Activated naive CD4-positive, alpha-beta T cell treated with anti-CD3 and anti-CD28 coated beads for 36 hours (primary cell): Measurements from ENCODE around the gene XYLT1. TPM values are rescaled to one million over a fixed set of nuclear protein-coding genes. Genes with fewer than 3 reads are reported as not detected.

Experiments
- CTCF ChIA-PET: fragments of 350-600 bp; sonication (Branson Sonifier 250); formaldehyde crosslinking; loops from one replicate; lab custom pipeline; 2021; ENCODE audit warnings: antibody characterized with exemption; lab: Charles Lee
- DNase-seq: peaks from one replicate; pipeline ENCODE4 v3.0.0-alpha.2; 2020
- H3K27ac Mint-ChIP-seq: one replicate; pipeline ENCODE4 v1.8.0; 2021; ENCODE audit warnings: mild to moderate bottlenecking, mixed read lengths
- H3K27me3 Mint-ChIP-seq: one replicate; pipeline ENCODE4 v1.8.0; 2021; ENCODE audit warnings: low read depth, mixed read lengths
- H3K36me3 Mint-ChIP-seq: one replicate; pipeline ENCODE4 v1.8.0; 2021; ENCODE audit warnings: low read depth, mixed read lengths
- H3K4me1 Mint-ChIP-seq: one replicate; pipeline ENCODE4 v1.8.0; 2021; ENCODE audit warnings: low read depth, mixed read lengths
- H3K4me3 Mint-ChIP-seq: one replicate; pipeline ENCODE4 v1.8.0; 2021; ENCODE audit warnings: mild to moderate bottlenecking, moderate library complexity, mixed read lengths
- H3K9me3 Mint-ChIP-seq: one replicate; pipeline ENCODE4 v1.8.0; 2021; ENCODE audit warnings: mixed read lengths
- intact Hi-C: fragments of 100-400 bp; cut with micrococcal nuclease; formaldehyde crosslinking; loops from one replicate; pipeline ENCODE4 v1.15.1; 2023
- total RNA-seq, 2 experiments: library from RNA; stranded (reverse); gene quantifications; one replicate each; pipeline ENCODE4 v1.2.3, GENCODE V29; 2021

The XYLT1 gene
- total RNA-seq, 2 experiments from 2014 or later: 3.3 to 4.5 TPM

DNA sequence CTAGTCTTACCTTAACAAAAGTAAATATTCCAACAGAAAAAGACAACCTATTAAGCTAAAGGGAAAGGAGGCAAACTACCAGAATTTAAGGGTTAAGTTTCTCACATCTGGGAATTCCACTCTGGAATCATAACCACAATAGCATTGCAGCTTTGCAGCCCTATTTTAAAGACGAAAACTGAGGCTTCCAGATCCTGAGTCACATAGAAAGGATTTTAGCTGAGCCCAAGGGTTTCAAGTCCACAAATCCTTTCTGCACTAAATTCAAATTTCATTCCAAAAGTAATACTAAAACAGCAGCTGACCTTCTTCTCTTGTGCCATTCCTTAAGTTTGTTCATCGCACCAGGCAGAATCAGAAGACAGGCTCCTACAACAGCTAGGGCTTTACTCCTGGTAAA lies 17.8 kb downstream of the XYLT1 start:
- peaks cover 32% of the 10 kb centered on the region for H3K4me1 Mint-ChIP-seq
- H3K4me3 Mint-ChIP-seq: no peak overlapping the region
- no peak overlapping the region for H3K27ac Mint-ChIP-seq
- H3K27me3 Mint-ChIP-seq: no peaks in the 10 kb centered on the region
- CTCF ChIA-PET: interaction anchor here (1.2 kb wide), 1 partner anchor 16 kb away, joined by 3 read pairs; no protein-coding TSS in a partner anchor
- H3K36me3 Mint-ChIP-seq: peaks cover 3% of the 10 kb centered on the region
- intact Hi-C loops: no loop called here
- H3K9me3 Mint-ChIP-seq: no peaks in the 10 kb centered on the region
- DNase-seq: no peak

DNA sequence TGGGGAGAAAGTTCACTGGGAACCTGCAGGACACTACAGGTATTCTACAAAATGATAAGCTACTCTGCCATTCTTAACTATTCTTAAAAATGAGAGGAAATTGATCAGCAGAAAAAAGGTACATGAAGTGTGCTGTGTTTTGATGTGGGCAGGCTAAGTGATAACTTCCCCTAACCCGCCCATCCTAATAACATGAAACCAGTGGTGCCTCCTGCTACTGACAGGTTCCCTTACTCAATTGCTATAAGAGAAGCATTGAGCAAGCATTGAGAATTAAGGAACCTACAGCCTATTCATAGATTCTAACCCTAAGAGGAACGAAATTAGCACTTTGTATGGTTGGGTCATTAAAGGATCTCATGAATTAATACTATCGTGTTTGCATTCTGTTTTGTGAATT lies 18.9 kb downstream of the XYLT1 start:
- peak; percentile 30 for DNase-seq
- peaks cover 3% of the 10 kb centered on the region for H3K36me3 Mint-ChIP-seq
- no peaks in the 10 kb centered on the region for H3K27me3 Mint-ChIP-seq
- no peak overlapping the region for H3K4me3 Mint-ChIP-seq
- no peak overlapping the region for H3K27ac Mint-ChIP-seq
- intact Hi-C loops: no loop called here
- CTCF ChIA-PET: interaction anchor here (1.5 kb wide), 1 partner anchor 11 kb away, joined by 3 read pairs; no protein-coding TSS in a partner anchor
- H3K9me3 Mint-ChIP-seq: no peaks in the 10 kb centered on the region
- H3K4me1 Mint-ChIP-seq: peaks cover 37% of the 10 kb centered on the region

DNA sequence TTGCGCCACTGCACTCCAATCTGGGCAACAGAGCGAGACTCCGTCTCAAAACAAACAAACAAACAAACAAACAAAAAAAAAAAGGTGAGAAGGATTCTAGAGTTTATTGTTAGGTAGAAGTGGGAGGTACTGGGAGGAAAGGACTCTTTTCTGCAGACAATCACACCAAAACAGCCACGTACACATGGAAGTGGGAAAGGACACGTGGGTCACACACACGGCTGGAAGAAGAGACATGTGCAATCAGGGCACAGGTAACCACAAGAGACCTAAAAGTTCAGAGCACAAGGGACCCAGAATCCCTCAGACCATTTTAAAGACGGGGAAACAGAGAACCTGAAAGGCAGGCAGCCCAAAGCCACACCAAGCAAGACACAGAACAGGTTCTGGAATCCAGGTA lies 20.5 kb downstream of the XYLT1 start:
- DNase-seq: no peak

DNA sequence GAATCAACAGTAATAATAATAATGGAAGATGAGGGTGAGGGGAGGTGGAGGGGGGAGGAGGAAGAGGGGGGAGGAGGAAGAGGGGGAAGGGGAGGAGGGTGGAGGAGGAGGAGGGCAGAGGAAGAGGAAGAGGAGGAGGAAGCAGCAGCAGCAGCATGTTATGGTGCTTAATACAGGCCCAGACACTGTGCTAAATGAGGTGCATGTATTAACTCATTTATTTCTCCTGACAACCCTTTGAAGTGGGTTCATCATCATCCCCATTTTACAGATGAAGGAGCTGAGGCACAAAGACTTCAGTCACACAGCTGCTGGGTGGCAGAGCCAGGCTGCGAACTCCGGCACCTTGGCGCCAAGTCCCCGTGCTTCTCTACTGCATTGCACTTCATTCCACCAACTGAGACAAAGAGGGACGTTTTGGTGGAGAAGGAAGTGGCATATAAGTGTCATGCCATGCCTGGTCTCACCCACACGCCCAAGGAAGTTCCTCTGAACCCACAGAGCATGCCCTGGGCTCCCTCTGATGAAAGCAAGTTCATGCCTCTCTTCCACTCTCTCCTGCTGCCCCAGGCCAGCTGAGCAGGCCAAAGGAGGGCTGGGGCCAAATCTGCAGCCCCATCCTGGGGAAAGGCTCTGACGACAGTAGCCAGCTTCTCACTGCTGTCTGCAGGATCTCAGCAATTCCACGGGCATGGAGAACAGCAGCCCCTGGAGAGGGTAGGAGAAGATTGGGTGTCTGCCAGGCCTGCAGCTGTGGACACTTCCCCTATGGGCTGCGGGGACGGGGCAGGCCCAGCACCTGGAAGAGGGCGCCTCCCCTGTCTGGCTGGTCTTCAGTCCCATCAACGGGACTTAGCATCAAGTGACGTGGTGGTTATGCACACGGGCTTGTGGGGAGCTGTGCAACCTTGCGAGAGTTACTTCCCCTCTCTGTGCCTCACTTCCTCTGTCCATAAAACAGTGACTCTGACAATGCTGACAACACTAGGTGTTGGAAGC lies 21.8 kb downstream of the XYLT1 start:
- H3K36me3 Mint-ChIP-seq: peaks cover 3% of the 10 kb centered on the region
- H3K9me3 Mint-ChIP-seq: no peaks in the 10 kb centered on the region
- H3K4me1 Mint-ChIP-seq: peaks cover 37% of the 10 kb centered on the region
- peak overlapping the region; percentile 43 for H3K4me3 Mint-ChIP-seq
- intact Hi-C loops: loop anchor here (2.0 kb wide), 2 partner anchors 32 to 80 kb away; no protein-coding TSS in a partner anchor
- no peaks in the 10 kb centered on the region for H3K27me3 Mint-ChIP-seq
- peak; percentile 71 for DNase-seq
- CTCF ChIA-PET: interaction anchor here (0.6 to 1.1 kb wide), 4 partner anchors 19 to 122 kb away, joined by 3 to 7 read pairs (median 3); no protein-coding TSS in a partner anchor
- H3K27ac Mint-ChIP-seq: peak overlapping the region; percentile 62

More for the DNA sequence above, 20.5 kb downstream of the XYLT1 start:
- Mint-ChIP-seq H3K9me3 (no peaks in the 10 kb centered on the region), H3K36me3 (peaks cover 3% of the 10 kb centered on the region), H3K27me3 (no peaks in the 10 kb centered on the region), H3K4me1 (peaks cover 37% of the 10 kb centered on the region), H3K27ac (no peak overlapping the region), H3K4me3 (no peak overlapping the region)
- intact Hi-C loops: no loop called here
- CTCF ChIA-PET: interaction anchor here (1.0 kb wide), 1 partner anchor 17 kb away, joined by 3 read pairs; no protein-coding TSS in a partner anchor

GRCh38 chr16:17447101-17447569 lies 23.6 kb downstream of the XYLT1 start:
- Mint-ChIP-seq H3K4me3 (no peak overlapping the region), H3K4me1 (peaks cover 35% of the 10 kb centered on the region), H3K36me3 (peaks cover 6% of the 10 kb centered on the region), H3K27me3 (no peaks in the 10 kb centered on the region), H3K27ac (no peak overlapping the region), H3K9me3 (no peaks in the 10 kb centered on the region)
- DNase-seq: no peak
- intact Hi-C loops: no loop called here
- CTCF ChIA-PET: no interaction called here

DNA sequence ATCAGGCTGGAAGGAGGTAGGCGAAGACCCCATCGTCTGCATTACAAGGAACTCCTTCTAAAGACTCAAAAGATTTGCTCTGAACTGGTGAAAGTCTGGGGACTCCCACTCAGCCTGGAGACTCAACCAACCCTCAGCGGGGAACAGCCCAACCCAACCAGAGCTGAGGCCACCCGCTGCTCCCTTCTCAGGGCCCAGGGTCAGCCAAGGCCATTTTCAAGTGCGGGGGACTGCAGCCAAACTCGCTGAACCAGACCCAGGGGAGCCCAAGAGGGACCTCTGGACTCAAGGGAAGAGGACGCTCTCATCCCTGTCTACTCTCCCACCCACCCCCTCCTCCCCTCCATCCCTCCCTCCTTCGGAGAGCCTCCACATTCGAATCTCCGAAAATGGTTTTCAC lies 24.1 kb downstream of the XYLT1 start:
- no peak overlapping the region for H3K27ac Mint-ChIP-seq
- peaks cover 32% of the 10 kb centered on the region for H3K4me1 Mint-ChIP-seq
- H3K36me3 Mint-ChIP-seq: peaks cover 6% of the 10 kb centered on the region
- CTCF ChIA-PET: no interaction called here
- no peak overlapping the region for H3K4me3 Mint-ChIP-seq
- intact Hi-C loops: no loop called here
- H3K27me3 Mint-ChIP-seq: no peaks in the 10 kb centered on the region
- no peak for DNase-seq
- no peaks in the 10 kb centered on the region for H3K9me3 Mint-ChIP-seq

DNA sequence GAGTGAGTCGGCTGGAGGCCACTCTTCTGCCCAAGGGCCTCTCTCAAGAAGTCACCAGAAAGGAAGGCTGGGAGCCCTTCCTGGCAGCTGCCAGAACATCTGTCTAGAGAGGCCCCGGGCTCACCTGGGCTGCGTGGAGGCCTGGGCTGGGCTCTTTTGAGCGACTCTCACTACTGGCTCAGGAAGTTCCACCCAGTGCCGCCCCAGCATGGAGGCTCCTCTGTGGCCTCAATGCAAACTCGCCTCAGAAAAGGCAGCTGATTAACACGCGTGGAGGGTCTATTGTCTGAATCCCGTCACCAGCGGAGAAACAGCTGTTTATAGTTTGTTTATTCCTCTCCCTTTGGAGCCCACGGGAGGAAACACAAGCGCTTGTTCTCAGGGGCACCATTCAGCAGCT lies 25.3 kb downstream of the XYLT1 start:
- no peaks in the 10 kb centered on the region for H3K27me3 Mint-ChIP-seq
- no peak for DNase-seq
- no peak overlapping the region for H3K27ac Mint-ChIP-seq
- H3K36me3 Mint-ChIP-seq: peaks cover 3% of the 10 kb centered on the region
- H3K4me1 Mint-ChIP-seq: peaks cover 26% of the 10 kb centered on the region
- no peak overlapping the region for H3K4me3 Mint-ChIP-seq
- intact Hi-C loops: no loop called here
- CTCF ChIA-PET: no interaction called here
- H3K9me3 Mint-ChIP-seq: no peaks in the 10 kb centered on the region

DNA sequence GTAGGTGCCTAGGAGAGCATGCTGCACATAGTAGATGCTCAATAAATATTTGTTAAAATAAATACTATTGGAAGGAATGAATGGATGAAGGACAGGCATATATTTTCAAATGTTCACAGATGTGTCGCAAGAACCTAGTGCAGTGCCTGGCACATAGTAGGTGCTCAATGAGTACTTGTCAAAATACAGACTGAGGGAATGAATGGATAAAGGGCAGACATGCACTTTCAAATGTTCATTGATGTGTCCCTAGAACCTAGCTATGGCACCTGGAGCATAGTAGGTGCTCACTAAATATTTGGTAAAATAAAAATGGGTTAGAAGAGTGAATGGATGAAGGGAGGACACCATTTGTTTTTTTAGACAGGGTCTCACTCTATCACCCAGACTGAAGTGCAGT lies 26.1 kb downstream of the XYLT1 start:
- H3K27ac Mint-ChIP-seq: no peak overlapping the region
- DNase-seq: no peak
- peaks cover 30% of the 10 kb centered on the region for H3K4me1 Mint-ChIP-seq
- CTCF ChIA-PET: no interaction called here
- no peak overlapping the region for H3K4me3 Mint-ChIP-seq
- intact Hi-C loops: no loop called here
- H3K9me3 Mint-ChIP-seq: no peaks in the 10 kb centered on the region
- H3K27me3 Mint-ChIP-seq: no peaks in the 10 kb centered on the region
- peaks cover 3% of the 10 kb centered on the region for H3K36me3 Mint-ChIP-seq

GRCh38 chr16:17440131-17440530 lies 30.6 kb downstream of the XYLT1 start:
- Mint-ChIP-seq H3K36me3 (peaks cover 3% of the 10 kb centered on the region), H3K9me3 (no peaks in the 10 kb centered on the region), H3K4me3 (no peak overlapping the region), H3K4me1 (peaks cover 29% of the 10 kb centered on the region), H3K27ac (no peak overlapping the region), H3K27me3 (no peaks in the 10 kb centered on the region)
- no peak for DNase-seq
- intact Hi-C loops: no loop called here
- CTCF ChIA-PET: interaction anchor here (1.2 to 3.0 kb wide), 2 partner anchors 11 to 23 kb away, joined by 3 to 15 read pairs; no protein-coding TSS in a partner anchor

GRCh38 chr16:17439580-17439979 lies 31.2 kb downstream of the XYLT1 start:
- H3K27ac Mint-ChIP-seq: no peak overlapping the region
- peaks cover 29% of the 10 kb centered on the region for H3K4me1 Mint-ChIP-seq
- no peaks in the 10 kb centered on the region for H3K27me3 Mint-ChIP-seq
- H3K9me3 Mint-ChIP-seq: no peaks in the 10 kb centered on the region
- no peak overlapping the region for H3K4me3 Mint-ChIP-seq
- no peak for DNase-seq
- peaks cover 3% of the 10 kb centered on the region for H3K36me3 Mint-ChIP-seq
- intact Hi-C loops: loop anchor here (1.0 kb wide), 1 partner anchor 22 kb away; no protein-coding TSS in a partner anchor
- CTCF ChIA-PET: interaction anchor here (3.0 kb wide), 1 partner anchor 22 kb away, joined by 15 read pairs; no protein-coding TSS in a partner anchor

DNA sequence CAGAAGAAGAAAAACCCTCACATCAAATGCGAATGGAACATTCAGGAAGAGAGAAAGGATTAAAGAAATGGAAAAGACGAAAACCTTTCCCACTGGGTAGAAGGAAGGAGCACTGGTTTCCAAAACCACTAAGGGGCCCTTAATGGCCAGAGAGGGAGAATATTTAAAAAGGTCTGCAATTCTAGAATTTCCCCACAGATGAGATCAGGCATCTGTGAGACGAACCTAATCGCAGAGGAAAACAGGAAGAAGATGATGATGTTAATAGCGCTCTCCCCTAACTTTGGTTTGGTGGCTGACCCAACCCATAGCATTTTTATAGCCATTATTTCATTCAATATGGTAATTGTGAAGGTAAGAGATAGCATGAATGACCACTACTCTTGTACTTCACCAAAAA lies 32.8 kb downstream of the XYLT1 start:
- peaks cover 29% of the 10 kb centered on the region for H3K4me1 Mint-ChIP-seq
- no peak overlapping the region for H3K4me3 Mint-ChIP-seq
- H3K27ac Mint-ChIP-seq: no peak overlapping the region
- H3K9me3 Mint-ChIP-seq: no peaks in the 10 kb centered on the region
- H3K36me3 Mint-ChIP-seq: no peaks in the 10 kb centered on the region
- no peaks in the 10 kb centered on the region for H3K27me3 Mint-ChIP-seq
- DNase-seq: no peak
- intact Hi-C loops: no loop called here
- CTCF ChIA-PET: no interaction called here

DNA sequence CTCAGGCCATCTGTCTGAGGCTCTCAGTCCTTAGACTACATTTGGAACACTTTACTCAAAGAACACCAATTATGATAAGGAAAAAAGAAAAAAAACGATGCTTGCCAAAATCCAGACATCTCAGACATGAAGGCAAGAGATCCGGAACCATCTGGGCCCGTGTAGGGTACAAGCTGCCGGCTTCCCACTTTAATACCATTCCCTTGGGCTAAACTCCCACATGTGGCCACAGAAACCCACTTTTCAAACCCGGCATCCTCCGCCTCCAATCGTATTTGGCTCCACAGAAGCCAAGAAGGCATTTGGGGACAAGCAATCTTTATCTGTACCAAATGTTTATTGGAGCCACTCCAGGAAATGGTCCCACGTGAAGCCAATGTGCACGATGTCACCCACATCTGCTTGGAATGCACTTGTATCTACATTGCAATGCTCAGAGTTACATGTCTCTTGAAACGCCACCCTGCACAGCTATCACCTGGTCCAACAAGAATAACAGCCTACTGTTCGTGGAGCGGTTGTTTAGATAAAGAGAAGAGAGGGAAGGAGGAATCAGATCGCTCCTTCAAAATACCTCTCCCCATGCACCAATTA lies 33.5 kb downstream of the XYLT1 start:
- no peak overlapping the region for H3K27ac Mint-ChIP-seq
- H3K36me3 Mint-ChIP-seq: no peaks in the 10 kb centered on the region
- DNase-seq: no peak
- H3K4me3 Mint-ChIP-seq: no peak overlapping the region
- CTCF ChIA-PET: no interaction called here
- no peaks in the 10 kb centered on the region for H3K9me3 Mint-ChIP-seq
- H3K4me1 Mint-ChIP-seq: peaks cover 29% of the 10 kb centered on the region
- intact Hi-C loops: no loop called here
- H3K27me3 Mint-ChIP-seq: no peaks in the 10 kb centered on the region
